IPS-NIHi7 (cell line): ENCODE results near the gene FHDC1.

Experiments used
- DNase-seq: peaks from one replicate; pipeline ENCODE4 v3.0.0; 2012; ENCODE audit warnings: mixed read lengths; ENCODE audit errors: extremely low spot score

Gene FHDC1

DNA sequence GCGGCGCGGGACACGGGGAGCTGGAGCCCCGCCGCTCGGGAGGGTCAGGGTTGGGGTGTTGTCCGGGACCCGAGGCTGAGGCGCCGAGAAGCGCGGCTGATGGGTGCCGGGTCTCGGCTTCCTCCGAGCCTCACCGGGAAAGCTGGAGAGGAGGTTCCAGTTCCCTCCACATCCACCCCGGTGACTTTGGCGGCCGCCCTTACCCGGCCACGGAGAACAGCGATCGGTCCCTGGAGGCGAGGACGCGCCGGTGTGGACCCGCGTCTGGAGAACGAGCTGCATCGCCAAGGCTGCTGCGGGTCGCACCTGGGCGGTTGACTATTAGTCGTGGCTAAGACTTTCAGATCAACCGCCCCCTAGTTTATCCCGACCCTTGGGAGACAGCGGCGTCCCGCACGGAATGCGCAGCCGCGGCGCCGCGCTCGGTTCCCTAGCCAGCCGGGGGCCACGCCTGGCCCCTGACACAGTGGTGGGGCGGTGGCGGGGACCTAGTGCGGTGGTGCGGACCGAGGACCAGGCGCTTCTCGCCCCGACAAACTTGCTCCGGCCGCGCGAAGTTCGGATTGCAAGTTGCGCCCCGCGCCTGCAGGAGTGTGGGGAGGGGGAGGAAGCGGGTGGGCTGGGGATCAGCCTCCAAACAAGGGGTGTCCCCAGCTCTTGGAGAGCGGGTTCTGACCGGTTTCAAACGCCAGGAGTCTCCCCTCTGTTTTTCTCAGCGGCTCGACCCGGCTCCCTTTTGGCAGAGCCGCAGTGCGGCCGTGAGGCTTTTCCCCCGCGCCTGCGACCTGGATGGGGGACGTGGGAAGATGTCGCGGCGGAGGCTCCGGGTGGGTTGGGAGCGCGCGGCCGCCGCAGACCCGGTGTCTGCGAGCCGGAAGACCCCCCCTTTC lies 568 bp downstream of the FHDC1 start:
- peak; percentile 64 for DNase-seq

DNA sequence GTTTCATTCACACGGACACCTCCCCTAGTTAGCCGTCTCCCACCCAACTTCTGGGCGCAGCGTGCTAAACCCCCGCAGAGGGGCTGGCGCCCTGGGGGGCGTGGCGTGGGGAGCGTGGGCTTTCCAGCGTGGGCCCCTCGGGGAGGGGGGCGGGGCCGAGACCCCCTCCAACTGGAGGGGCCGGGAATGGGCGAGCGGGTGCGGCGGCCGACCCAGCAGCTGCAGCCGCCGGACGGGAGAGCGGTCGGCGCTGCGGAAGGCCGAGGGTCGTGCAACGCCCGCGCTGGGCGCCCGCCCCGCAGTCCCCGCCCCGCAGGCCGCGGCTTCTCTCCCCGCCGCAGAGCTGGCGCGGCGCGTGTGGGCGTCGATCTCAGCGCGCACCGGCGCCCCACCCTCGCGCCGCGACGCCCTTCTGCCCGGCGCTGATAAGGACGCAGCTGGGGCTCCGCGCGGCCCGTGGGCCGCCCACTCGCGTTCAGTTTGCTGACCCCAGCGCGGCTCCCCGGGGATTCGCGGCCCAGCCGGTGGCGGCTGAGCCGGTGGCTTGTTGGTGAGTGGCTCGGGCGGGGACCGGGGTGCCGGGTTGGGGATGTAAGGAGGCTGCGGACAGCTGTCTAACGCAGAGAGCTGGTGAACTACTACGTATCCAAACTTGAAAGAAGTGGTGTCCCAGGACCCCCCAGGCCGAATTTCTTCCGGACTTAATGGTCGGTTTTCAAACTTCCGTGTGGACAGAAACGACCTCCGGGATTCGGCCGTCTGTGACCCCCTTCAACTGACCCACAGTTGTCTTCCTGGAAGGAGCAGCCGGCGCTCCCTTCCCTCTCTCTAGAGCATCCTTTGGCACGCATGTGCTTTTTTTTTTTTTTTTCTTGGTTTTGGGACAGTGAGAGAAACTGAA lies 1.5 kb downstream of the FHDC1 start:
- peak; percentile 18 for DNase-seq

DNA sequence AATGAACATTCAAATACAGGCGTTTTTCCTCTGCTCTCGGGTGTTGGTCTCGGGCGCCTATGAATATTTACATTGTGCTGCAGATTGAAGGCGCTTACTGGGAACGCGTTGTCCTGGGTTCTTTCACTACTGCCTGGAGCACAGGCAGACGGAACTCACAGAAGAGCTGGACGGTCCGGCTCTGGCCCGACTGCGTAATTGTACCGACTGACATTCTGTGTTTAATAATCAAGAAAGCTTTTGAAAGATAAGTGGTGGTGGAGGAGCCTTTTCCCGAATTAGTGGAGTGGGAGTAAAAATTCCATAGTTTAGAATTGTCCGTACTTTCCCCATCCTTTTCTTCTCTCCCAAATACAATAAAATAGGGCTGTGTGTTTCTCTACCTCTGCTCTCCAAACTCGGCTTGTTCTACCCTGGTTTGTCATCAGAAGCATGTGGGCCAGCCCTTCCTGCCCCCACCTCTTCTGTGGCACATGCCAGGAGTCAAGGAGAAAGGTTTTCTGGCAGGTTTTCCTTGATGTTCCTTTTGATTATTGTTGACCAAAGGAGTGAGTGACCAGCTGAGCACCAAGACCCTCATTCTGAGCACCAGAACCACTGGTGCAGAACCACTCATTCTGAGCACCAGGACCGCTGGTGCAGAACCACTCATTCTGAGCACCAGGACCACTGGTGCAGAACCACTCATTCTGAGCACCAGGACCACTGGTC lies 2.3 kb downstream of the FHDC1 start:
- no peak for DNase-seq

DNA sequence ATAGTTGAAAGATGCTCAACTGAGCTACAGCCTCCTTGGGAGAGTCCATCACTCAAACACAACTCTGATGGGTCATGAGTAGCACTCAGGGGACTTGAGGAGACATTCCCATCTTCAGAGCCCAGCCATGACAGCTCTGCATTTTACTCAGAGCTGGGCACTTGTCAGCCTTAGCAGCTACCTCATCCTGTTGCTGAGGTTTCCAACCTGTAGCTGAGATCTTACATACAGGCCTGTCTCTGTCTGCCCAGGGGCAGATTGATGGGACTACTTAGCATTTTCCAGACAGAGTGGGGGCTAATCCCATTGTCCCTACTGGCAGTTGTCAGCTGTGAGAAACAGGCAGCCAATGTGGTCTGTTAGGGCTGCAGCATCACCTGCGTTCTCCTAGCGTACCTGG lies 3.5 kb downstream of the FHDC1 start:
- DNase-seq: no peak

DNA sequence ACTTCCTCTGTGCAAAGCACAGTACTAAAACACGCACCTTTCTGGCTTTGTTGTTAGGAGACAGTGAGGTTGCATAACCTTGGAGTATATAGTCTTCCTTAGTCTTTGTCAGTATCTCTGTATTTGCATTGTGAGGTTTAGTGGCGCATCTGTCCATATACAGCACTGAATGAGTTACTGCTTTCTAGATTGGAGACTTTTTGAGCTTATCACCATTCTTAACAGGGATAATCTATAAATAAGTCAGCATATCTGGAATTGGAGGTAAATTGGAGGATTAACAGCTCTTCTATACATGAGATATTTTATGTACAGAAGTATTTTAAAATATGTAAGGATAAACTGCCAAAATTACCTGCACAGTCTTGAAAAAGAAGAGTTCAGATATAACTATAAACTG lies 4.3 kb downstream of the FHDC1 start:
- no peak for DNase-seq

DNA sequence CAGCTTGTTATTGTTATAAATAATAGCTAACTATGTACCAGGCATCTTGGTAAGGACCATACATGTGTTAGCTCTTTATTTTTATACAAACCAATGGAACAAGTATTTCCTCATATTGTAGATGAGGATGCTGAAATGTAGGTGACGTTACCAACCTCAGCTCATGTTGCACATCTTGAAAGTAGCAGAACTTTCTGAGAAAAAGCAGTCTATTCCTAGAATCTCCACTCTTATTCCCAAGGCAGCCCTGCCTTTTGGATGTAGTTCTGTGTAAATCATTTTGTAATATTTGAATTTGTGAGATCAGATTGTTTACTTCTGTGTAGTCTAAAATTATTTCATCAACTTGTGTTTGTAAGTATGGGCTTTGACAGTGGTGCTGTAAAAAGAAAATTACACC lies 5.3 kb downstream of the FHDC1 start:
- DNase-seq: no peak

DNA sequence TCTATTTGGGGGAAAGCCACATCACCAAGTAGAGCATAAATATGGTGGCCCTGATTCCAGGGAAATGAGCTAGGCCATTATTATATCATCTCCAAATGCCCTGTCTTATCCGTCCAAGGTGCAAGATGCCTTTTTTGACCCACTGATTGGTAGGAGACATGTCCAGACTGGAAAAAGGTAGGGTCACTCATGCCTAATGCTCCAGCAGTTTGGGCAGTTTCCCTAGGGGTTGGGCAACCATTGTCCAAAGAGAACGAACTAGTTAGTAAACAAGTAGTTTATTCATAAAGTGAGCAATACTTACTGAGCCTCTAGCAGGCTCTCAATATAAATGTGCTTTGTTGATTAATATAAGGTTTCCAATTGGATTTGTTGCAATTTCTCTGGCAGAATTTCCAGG lies 6.2 kb downstream of the FHDC1 start:
- no peak for DNase-seq

DNA sequence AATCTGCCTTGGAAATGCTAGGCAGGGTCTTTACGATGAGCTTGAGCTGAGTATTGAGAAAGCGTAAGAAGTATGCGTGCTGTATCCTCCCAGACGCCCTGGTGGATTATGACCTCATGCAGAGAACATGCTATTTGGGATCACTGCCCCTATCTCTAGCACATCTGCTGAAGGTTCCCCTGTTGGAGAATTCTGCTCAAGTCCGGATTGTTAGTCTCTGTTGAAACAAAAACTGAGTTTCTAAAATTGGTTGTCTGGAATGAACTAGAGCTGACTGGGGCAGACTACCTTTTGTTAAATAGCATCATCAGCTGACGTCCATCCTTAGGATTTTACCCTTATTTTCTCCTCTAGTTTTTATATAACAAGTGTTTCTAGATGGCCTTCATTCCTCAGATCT lies 7.5 kb downstream of the FHDC1 start:
- no peak for DNase-seq

DNA sequence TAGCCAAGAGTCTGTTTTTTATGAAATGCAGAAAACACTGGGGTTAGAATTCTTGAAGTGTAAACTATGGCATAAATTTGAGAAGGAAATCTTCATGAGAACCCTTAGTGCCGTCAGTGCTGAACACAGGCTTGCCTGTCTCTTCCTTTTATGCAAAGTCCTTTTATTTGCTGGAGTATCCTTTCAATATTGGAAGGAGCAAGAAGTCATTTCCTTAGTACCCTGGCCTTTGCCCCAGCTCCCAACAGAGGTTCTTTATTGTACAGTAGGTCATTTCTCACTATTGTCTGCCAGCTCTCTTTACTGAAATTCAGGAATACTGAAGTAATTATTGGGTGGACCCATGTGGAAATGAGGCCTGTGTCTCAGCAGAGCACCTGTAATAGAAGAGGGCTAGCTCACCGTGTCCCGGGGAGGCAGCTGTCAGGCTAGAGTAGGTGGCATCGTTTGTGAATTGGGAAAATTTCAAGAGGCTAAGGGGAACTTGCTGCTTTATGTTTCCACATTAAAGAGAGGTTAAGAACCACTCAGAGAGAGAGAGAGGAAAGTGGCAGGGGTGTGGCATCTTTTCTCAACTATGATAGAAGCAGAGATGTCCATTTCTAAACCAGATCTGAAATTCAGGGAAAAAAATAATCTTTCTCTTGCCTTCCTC lies 8.7 kb downstream of the FHDC1 start:
- no peak for DNase-seq

DNA sequence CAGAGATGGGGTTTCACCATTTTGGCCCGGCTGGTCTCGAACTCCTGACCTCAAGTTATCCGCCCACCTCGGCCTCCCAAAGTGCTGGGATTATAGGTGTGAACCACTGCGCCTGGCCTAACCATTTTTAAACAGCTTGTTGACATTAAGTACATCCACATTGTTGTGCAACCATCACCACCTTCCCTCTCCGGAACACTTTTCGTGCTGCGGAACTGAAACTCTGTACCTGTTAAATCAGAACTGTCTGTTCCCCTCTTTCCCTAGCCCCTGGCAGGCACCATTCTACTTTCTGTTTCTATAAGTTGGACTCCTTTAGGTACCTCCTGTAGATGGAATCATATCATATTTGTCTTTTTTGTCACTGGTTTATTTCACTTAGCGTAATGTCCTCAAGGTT lies 9.5 kb downstream of the FHDC1 start:
- DNase-seq: no peak

DNA sequence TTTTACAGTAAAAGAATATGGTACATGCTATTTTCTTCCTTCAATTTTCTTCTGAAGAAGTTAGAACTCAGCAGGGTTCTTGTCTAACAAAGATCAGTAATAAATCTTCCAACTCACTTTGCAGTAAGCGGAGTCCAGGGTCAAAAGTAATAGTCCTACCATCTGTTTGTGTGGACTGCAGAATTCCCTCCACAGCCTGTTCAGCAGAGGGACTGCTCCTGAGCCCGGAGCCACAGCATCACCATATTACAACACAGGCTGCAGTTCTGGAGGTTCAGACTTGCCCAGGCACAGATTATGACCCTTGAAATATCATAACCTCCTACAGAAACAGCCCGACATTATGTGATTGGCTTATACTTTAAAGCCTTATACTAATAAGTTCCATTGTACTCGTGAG lies 10.3 kb downstream of the FHDC1 start:
- DNase-seq: no peak

DNA sequence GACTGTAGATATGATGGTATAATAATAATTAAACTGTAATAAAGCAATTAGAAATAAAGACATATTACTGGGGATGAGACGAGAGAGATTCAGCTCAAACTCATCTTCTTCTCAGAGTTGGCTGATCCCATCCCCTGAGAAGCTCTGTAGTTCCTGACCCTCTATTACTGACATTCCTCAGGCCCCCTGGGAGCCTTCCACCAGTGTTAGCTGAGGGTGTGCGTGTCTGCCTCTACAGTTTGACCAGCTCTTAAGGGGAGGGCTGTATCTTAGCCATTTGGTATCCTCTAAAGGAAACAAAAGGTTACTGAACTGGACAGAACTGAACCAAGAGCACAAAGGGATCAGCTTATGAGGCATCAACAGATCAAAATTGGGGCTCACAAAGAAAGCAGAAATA lies 11.2 kb downstream of the FHDC1 start:
- no peak for DNase-seq

DNA sequence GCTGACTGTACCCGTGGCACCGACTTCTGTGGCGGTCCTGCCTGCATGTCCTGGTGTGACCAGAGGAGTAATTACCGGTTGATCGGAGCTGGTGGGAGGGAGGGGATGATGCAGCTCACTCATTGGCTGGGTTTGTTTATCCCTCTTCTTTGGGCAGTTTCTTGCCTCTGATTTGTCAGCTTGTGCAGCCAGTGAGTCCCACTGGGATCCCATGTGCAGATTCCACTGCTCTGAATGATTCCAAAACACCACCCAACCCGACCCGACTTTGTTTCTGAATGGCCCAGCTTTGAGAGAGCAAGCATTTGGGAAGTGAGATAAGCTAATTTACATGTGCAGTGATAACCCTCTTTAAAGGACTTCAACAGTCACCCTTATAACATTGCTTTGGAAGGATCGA lies 13.8 kb downstream of the FHDC1 start:
- peak; percentile 38 for DNase-seq

DNA sequence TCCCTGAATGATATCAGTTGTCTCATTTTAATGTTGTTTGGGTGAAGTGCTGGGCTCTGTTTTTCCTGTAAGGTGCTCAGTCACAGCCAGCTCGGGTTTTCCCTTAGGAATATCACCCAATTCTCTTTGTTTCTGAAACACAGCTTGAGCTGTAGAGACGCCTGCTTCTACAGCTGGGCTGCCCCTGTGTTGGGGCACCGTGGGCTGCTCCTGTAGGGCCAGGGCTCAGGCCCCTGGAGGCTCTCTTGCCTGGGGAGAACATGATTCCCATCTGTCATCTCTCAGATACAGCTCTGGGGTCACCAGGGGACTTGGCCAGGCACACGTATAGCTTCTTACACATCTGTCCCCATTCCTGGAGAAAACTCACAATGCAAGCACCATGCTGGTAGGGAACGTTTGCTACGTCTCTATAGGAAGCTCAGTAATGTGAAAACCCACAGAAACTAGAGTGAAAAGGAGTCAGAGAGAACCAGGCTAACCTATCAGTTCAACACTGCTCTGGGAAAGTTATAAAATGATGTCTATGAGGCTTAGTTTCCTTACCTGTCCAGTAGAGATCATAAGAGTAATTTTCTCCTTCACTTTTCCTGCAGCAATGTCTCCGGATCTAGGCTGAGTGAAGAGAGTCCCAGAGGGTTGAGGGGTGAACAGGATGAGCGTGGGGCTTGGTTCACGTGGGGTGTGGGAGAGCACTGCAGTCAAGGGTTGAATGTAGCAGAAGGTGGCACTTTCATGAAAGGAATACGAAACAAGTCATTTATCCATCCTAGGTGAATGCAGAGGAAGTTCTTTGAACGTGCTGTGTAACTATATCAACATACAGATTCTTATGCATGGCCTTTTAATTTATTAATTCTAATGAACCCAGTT lies 14.5 kb downstream of the FHDC1 start:
- no peak for DNase-seq

DNA sequence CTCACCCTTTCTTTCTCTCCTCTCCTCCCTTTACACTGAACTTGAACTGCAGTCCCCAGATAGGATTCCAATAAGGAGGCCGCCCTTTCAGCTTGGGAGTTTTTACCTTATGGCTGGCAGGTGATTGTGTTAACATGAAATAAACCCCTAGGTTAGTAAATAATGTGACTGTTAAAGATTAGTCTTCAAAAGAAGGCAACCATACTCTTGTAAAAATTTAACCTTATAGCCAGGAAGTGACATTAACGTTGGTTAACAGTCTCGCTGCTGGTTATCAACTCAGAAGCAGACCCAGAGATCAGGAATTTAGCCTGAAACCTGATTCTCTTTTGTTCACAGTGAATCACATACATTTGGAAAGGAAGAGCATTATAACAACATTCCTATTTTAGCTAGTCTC lies 15.2 kb downstream of the FHDC1 start:
- DNase-seq: no peak

DNA sequence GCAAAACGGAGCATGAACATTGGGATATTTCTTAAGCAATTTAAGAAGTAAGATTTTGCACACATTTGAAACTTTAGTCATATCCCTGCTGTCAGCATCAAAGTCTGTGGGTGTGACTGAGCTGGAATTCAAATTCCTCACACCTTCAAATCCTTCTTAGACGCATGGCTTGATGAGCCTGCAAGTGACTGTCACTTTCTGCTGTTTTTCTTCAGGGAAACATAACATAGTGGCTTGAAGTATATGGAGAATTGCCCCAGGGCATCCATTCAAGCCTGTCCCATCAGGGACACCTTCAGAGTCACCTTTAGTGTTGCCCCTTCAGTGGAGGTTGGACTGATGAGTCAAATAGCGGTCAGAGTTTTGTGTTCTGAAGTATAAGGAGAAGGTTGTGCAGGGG lies 17.4 kb downstream of the FHDC1 start:
- no peak for DNase-seq

DNA sequence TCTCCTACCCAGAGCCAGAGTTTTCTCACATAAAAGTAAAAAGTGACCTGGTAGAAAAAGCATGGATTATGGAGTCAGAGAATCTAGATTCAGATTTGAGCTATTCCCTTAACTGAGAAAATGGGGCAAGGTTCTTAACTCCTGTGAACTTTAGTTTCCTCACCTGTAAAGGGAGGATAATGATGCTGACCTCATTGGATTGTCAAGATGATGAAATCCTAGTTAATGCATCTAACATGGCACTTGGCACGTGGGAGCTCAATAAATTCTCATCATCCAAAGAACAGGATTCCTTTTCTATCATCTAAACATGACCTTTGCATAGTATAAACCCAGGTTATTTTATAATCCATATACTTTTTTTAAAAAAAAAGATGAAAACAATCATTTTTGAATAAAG lies 18.6 kb downstream of the FHDC1 start:
- no peak for DNase-seq

DNA sequence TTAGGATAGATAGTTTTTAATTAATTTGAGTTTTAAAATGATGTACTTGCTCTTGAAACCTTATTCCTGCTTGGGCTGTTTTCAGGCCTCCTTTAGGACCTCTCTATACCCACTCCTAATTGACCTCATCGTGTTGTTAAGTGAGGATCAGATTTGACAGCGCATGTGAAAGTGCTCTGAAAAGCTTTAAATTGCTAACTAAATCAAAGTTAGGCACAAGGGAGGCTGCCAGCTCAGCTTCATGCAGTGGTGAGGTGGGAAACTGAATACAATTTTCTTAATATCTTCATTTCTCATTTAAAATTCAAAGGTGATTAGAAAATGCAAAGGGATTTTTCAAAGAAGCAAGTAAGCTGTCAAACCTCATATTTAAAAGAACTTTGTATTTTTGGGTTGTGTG lies 20.0 kb downstream of the FHDC1 start:
- DNase-seq: no peak

DNA sequence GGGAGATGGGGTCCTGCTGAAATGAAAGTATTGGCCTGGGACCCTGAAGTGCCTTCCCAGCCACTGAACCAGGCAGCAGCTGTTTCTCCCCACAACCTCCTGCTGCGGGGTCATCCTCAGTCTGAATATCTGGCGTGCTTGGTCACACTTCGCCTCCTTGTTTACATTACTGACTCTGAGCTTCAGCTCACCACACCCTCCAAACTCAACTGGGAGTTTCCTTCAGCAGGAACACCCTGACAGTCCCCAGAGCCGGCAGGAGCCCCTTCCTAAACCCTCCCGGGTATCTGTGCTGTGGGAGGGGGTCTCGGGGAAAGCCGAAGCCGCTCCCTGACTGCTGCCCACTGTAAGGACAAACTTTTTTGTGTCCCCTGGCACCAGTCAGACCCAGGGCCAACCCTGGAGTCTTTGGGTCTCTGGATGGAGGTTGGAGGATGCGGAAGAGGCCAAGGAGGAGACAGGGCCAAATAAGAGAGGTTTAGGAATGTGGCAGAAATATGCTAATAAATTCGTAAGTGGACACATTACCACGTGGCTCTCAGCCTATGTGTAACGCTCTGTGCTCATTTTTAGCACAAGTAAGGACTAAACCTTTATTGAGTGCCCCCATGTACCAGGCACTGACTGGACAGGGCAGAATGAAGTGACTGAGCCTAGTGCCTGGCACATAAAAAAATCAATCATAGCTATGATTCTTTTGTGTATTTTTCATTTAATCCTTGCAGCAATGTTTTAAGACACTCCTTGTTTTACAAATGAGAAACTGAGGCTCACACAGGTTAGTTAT lies 20.7 kb downstream of the FHDC1 start:
- DNase-seq: peak; percentile 48
